K562 (cell line): ENCODE results near the gene SPTLC2. TPM values are rescaled to one million over a fixed set of nuclear protein-coding genes. Genes with fewer than 3 reads are reported as not detected.

Source experiments
- CREB1 ChIP-seq, 2 experiments: sonication (generic) in 1 of 2; formaldehyde crosslinking in 1 of 2; IDR thresholded peaks; 2 replicates each; pipeline versions ENCODE4 v1.6.1 to v1.8.0; 2012 to 2022; ENCODE audit warnings: inconsistent platforms in 1 of 2, mild to moderate bottlenecking in 1 of 2, missing genetic modification reagents in 1 of 2, moderate library complexity in 1 of 2
- ELF2 ChIP-seq: fragments of 250-450 bp; sonication (Bioruptor Pico); IDR thresholded peaks from 2 replicates; pipeline ENCODE4 v1.5.0; 2021; ENCODE audit warnings: mild to moderate bottlenecking
- ELF4 ChIP-seq: fragments of 450-650 bp; formaldehyde crosslinking; IDR thresholded peaks from 2 replicates; pipeline ENCODE4 v1.4.0; 2022; ENCODE audit warnings: missing genetic modification characterization
- HIVEP1 ChIP-seq: fragments of 250-450 bp; sonication (Bioruptor Pico); IDR thresholded peaks from 2 replicates; pipeline ENCODE4 v1.4.0; 2020; ENCODE audit warnings: mild to moderate bottlenecking
- JUNB ChIP-seq: fragments of 450-650 bp; formaldehyde crosslinking; conservative IDR thresholded peaks from 2 replicates; pipeline ENCODE4 v1.4.0; 2020; ENCODE audit warnings: mild to moderate bottlenecking
- MCM2 ChIP-seq: fragments of 450-650 bp; IDR thresholded peaks from 2 replicates; pipeline ENCODE4 v1.6.1; 2017; ENCODE audit warnings: low read depth, mild to moderate bottlenecking
- MECOM ChIP-seq: fragments of 250-450 bp; sonication (Bioruptor Pico); IDR thresholded peaks from 2 replicates; pipeline ENCODE4 v1.8.0; 2022; ENCODE audit warnings: inconsistent platforms
- RAD51 ChIP-seq: fragments of 450-650 bp; IDR thresholded peaks from 2 replicates; pipeline ENCODE4 v1.7.1; 2016; ENCODE audit warnings: low read depth, mild to moderate bottlenecking, borderline replicate concordance
- SIX5 ChIP-seq, 2 experiments: IDR thresholded peaks; 2 replicates each; pipeline ENCODE4 v1.6.1; 2011; ENCODE audit warnings: low read length in 2 of 2, borderline replicate concordance in 1 of 2, low read depth in 1 of 2, mild to moderate bottlenecking in 1 of 2, moderate library complexity in 1 of 2; ENCODE audit not compliant: insufficient read depth in 1 of 2
- SMAD1 ChIP-seq: fragments of 150-350 bp; IDR thresholded peaks from 2 replicates; pipeline ENCODE4 v1.6.1; 2014; ENCODE audit warnings: low read length, low read depth; ENCODE audit not compliant: partially characterized antibody
- SP2 ChIP-seq: IDR thresholded peaks from 2 replicates; pipeline ENCODE4 v1.6.1; 2011; ENCODE audit warnings: mild to moderate bottlenecking, low read depth, low read length, moderate library complexity; ENCODE audit not compliant: poor library complexity, severe bottlenecking; ENCODE audit errors: extremely low read depth
- STAT5A ChIP-seq: IDR thresholded peaks from 2 replicates; pipeline ENCODE4 v1.6.1; 2012; ENCODE audit warnings: low read length, inconsistent platforms, borderline replicate concordance
- TRIM24 ChIP-seq, 2 experiments: fragments of 450-650 bp; IDR thresholded peaks; 2 replicates each; pipeline ENCODE4 v1.6.1; 2016
- U2AF1 ChIP-seq: fragments of 200-400 bp; formaldehyde crosslinking; optimal IDR thresholded peaks from 2 replicates; pipeline ENCODE3; 2017; ENCODE audit warnings: mild to moderate bottlenecking, low read depth, low read length, moderate library complexity
- ZNF146 ChIP-seq: IDR thresholded peaks from one replicate; pipeline ENCODE4 v1.6.1; 2018; ENCODE audit warnings: missing compliant biosample characterization; ENCODE audit not compliant: unreplicated experiment
- ZNF644 ChIP-seq: fragments of 200-800 bp; sonication (Bioruptor generic); IDR thresholded peaks from 2 replicates; pipeline ENCODE4 v1.6.1; 2016; ENCODE audit warnings: low read depth, missing genetic modification characterization, missing compliant biosample characterization
- ZNF785 ChIP-seq: fragments of 250-450 bp; sonication (Bioruptor Pico); IDR thresholded peaks from 2 replicates; pipeline ENCODE4 v1.4.0; 2020; ENCODE audit warnings: mild to moderate bottlenecking
- polyA plus RNA-seq, 8 experiments: library from polyadenylated mRNA; depleted of rRNA in 4 of 8; stranded (reverse) in 5 of 8; unstranded in 3 of 8; fragments of >200 nt; fragmentation: Nextera tagmentation in 2 of 8; fragmentation: Illumina TruSeq in 1 of 8; extraction: Ambion mirVana in 2 of 8; extraction: Trizol in 1 of 8; gene quantifications; 2 replicates each; pipeline versions ENCODE4 v1.2.1 to v1.2.3, GENCODE V29; 2011 to 2014; ENCODE audit warnings: inconsistent platforms in 1 of 8, missing spikeins in 1 of 8
- total RNA-seq, 7 experiments: library from RNA; depleted of rRNA in 6 of 7; stranded (reverse); fragments of >200 nt in 6 of 7; fragmentation: Illumina TruSeq in 2 of 7; extraction: Trizol in 2 of 7; gene quantifications; 2 replicates each; pipeline versions ENCODE4 v1.2.1 to v1.2.3, GENCODE V29; 2011 to 2021; ENCODE audit warnings: low replicate concordance in 1 of 7
- TF ChIP-seq, protein P1 (sequence below), 2 experiments: IDR thresholded peaks in 1 of 2; conservative IDR thresholded peaks in 1 of 2; 2 replicates each; pipeline ENCODE4 v1.6.1; 2016; ENCODE audit warnings: low read depth in 2 of 2, mild to moderate bottlenecking in 1 of 2, missing compliant biosample characterization in 1 of 2, missing genetic modification characterization in 1 of 2, moderate library complexity in 1 of 2
- TF ChIP-seq, protein P2 (sequence below): fragments of 450-650 bp; formaldehyde crosslinking; IDR thresholded peaks from 2 replicates; pipeline ENCODE4 v1.4.0; 2020; ENCODE audit warnings: mild to moderate bottlenecking, moderate library complexity
- TF ChIP-seq, protein P3 (sequence below): fragments of 250-450 bp; sonication (Bioruptor Pico); IDR thresholded peaks from 2 replicates; pipeline ENCODE4 v1.4.0; 2020; ENCODE audit warnings: mild to moderate bottlenecking, moderate library complexity
- TF ChIP-seq, protein P4 (sequence below): sonication (generic); formaldehyde crosslinking; IDR thresholded peaks from 2 replicates; pipeline ENCODE4 v1.8.0; 2022; ENCODE audit warnings: mild to moderate bottlenecking, missing genetic modification reagents

Gene SPTLC2
- total and polyA plus RNA-seq, 9 of the 15 experiments (the other 6 are each of a cell fraction or from before 2014, with no cell fraction given), result 4.5 to 30.4 (median 14.0) TPM

DNA sequence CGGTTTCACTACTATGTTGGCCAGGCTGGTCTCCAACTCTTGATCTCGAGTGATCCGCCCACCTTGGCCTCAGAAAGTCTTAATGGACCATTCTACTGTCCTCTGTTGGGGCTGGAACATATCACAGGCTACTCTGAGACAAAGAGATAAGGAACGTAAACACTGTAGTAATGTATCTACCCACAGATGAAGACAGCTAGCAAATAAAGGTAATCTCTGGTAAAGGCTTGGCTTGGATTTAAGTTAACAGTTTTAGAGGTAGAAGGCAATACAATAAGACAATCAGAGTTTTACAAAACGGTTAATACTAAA is 73.2 kb downstream of the SPTLC2 start (continued):
- TF ChIP-seq, protein P1, sequence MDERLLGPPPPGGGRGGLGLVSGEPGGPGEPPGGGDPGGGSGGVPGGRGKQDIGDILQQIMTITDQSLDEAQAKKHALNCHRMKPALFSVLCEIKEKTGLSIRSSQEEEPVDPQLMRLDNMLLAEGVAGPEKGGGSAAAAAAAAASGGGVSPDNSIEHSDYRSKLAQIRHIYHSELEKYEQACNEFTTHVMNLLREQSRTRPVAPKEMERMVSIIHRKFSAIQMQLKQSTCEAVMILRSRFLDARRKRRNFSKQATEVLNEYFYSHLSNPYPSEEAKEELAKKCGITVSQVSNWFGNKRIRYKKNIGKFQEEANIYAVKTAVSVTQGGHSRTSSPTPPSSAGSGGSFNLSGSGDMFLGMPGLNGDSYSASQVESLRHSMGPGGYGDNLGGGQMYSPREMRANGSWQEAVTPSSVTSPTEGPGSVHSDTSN (CRISPR knock-in tag; IDR thresholded peaks at IDR 0.05; ENCODE audit: low read depth), result no peak
- TF ChIP-seq, protein P1 (tag; conservative IDR thresholded peaks at IDR 0.05; ENCODE audit: low read depth), result no peak
- TF ChIP-seq ELF2 (CRISPR knock-in tag), result no peak
- TF ChIP-seq MCM2, result no peak
- TF ChIP-seq STAT5A, result no peak
- TF ChIP-seq, protein P2, sequence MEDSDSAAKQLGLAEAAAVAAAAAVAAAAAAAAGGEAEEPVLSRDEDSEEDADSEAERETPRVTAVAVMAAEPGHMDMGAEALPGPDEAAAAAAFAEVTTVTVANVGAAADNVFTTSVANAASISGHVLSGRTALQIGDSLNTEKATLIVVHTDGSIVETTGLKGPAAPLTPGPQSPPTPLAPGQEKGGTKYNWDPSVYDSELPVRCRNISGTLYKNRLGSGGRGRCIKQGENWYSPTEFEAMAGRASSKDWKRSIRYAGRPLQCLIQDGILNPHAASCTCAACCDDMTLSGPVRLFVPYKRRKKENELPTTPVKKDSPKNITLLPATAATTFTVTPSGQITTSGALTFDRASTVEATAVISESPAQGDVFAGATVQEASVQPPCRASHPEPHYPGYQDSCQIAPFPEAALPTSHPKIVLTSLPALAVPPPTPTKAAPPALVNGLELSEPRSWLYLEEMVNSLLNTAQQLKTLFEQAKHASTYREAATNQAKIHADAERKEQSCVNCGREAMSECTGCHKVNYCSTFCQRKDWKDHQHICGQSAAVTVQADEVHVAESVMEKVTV (CRISPR knock-in tag), result no peak
- no peak for TF ChIP-seq TRIM24 (IDR thresholded peaks at IDR 0.05)
- 0 out of 2 replicates have a peak, but pooled peaks have one; percentile 37 for TF ChIP-seq ZNF785 (CRISPR knock-in tag)
- no peak for TF ChIP-seq HIVEP1 (CRISPR knock-in tag)
- TF ChIP-seq, protein P3, sequence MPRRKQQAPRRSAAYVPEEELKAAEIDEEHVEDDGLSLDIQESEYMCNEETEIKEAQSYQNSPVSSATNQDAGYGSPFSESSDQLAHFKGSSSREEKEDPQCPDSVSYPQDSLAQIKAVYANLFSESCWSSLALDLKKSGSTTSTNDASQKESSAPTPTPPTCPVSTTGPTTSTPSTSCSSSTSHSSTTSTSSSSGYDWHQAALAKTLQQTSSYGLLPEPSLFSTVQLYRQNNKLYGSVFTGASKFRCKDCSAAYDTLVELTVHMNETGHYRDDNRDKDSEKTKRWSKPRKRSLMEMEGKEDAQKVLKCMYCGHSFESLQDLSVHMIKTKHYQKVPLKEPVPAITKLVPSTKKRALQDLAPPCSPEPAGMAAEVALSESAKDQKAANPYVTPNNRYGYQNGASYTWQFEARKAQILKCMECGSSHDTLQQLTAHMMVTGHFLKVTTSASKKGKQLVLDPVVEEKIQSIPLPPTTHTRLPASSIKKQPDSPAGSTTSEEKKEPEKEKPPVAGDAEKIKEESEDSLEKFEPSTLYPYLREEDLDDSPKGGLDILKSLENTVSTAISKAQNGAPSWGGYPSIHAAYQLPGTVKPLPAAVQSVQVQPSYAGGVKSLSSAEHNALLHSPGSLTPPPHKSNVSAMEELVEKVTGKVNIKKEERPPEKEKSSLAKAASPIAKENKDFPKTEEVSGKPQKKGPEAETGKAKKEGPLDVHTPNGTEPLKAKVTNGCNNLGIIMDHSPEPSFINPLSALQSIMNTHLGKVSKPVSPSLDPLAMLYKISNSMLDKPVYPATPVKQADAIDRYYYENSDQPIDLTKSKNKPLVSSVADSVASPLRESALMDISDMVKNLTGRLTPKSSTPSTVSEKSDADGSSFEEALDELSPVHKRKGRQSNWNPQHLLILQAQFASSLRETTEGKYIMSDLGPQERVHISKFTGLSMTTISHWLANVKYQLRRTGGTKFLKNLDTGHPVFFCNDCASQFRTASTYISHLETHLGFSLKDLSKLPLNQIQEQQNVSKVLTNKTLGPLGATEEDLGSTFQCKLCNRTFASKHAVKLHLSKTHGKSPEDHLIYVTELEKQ (CRISPR knock-in tag), result no peak
- TF ChIP-seq CREB1 (IDR thresholded peaks at IDR 0.05), result no peak
- TF ChIP-seq CREB1 (CRISPR knock-in tag; IDR thresholded peaks at IDR 0.05), result no peak
- TF ChIP-seq MECOM (CRISPR knock-in tag), result no peak
- TF ChIP-seq SP2, result no peak
- no peak for TF ChIP-seq ZNF146 (CRISPR knock-in tag)
- TF ChIP-seq ZNF644, result no peak
- no peak for TF ChIP-seq SIX5 (IDR thresholded peaks at IDR 0.05; ENCODE audit: borderline replicate concordance in 1 of 2, insufficient read depth in 1 of 2, low read depth in 1 of 2, low read length in 2 of 2)
- TF ChIP-seq SMAD1, result no peak
- TF ChIP-seq JUNB (CRISPR knock-in tag), result no peak
- TF ChIP-seq, protein P4, sequence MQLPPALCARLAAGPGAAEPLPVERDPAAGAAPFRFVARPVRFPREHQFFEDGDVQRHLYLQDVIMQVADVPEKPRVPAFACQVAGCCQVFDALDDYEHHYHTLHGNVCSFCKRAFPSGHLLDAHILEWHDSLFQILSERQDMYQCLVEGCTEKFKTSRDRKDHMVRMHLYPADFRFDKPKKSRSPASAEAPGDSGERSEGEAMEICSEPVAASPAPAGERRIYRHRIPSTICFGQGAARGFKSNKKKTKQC (CRISPR knock-in tag), result no peak
- no peak for TF ChIP-seq RAD51
- no peak for TF ChIP-seq ELF4
- no peak for TF ChIP-seq U2AF1
